WTC11 (cell line): ENCODE measurements around the gene DRGX. TPM values are rescaled to one million over a fixed set of nuclear protein-coding genes. Genes with fewer than 3 reads are reported as not detected.

ENCODE experiments used
- ATAC-seq: fragments of 200-7000 bp; cut with Tn5 transposase; 2 replicates; pipeline ENCODE4 v1.10.0; 2021; ENCODE audit warnings: mild to moderate bottlenecking, moderate library complexity
- CTCF ChIA-PET: fragments of 300-600 bp; sonication (Branson Sonifier 250); formaldehyde crosslinking; loops from one replicate; lab custom pipeline; 2021; ENCODE audit warnings: antibody characterized with exemption; lab: Charles Lee
- POLR2A ChIA-PET: fragments of 350-600 bp; sonication (Branson Sonifier 250); formaldehyde crosslinking; loops from one replicate; lab custom pipeline; 2021; ENCODE audit warnings: antibody characterized with exemption; lab: Charles Lee
- DNase-seq: peaks from one replicate; pipeline ENCODE4 v3.0.0; 2021; ENCODE audit warnings: low spot score
- H3K27ac Mint-ChIP-seq: 2 replicates; pipeline ENCODE4 v1.8.0; 2021; ENCODE audit warnings: mixed read lengths
- H3K27me3 Mint-ChIP-seq: 2 replicates; pipeline ENCODE4 v1.8.0; 2021; ENCODE audit warnings: low read depth, mild to moderate bottlenecking, moderate library complexity, mixed read lengths
- H3K36me3 Mint-ChIP-seq: 2 replicates; pipeline ENCODE4 v1.8.0; 2021; ENCODE audit warnings: mixed read lengths
- H3K4me1 Mint-ChIP-seq: 2 replicates; pipeline ENCODE4 v1.8.0; 2022; ENCODE audit warnings: mixed read lengths
- H3K4me3 Mint-ChIP-seq: 2 replicates; pipeline ENCODE4 v1.8.0; 2021; ENCODE audit warnings: mild to moderate bottlenecking, moderate library complexity, mixed read lengths
- H3K9me3 Mint-ChIP-seq: 2 replicates; pipeline ENCODE4 v1.8.0; 2021; ENCODE audit warnings: mixed read lengths
- CREM ChIP-seq: sonication (generic); formaldehyde crosslinking; IDR thresholded peaks from 2 replicates; pipeline ENCODE4 v1.8.1; 2022; ENCODE audit warnings: mild to moderate bottlenecking, missing genetic modification reagents, moderate library complexity
- FOXJ3 ChIP-seq: sonication (generic); formaldehyde crosslinking; IDR thresholded peaks from 2 replicates; pipeline ENCODE4 v1.9.0; 2021; ENCODE audit warnings: missing genetic modification reagents, mild to moderate bottlenecking, borderline replicate concordance
- FOXK1 ChIP-seq: sonication (generic); formaldehyde crosslinking; IDR thresholded peaks from 2 replicates; pipeline ENCODE4 v1.8.0; 2022; ENCODE audit warnings: mild to moderate bottlenecking, moderate library complexity, missing genetic modification reagents
- FOXP1 ChIP-seq: sonication (generic); formaldehyde crosslinking; IDR thresholded peaks from 2 replicates; pipeline ENCODE4 v1.8.0; 2022; ENCODE audit warnings: missing genetic modification reagents, mild to moderate bottlenecking, moderate library complexity, borderline replicate concordance
- GRHL2 ChIP-seq: fragments of 250-450 bp; sonication (Bioruptor Pico); IDR thresholded peaks from 2 replicates; pipeline ENCODE4 v1.8.0; 2022; ENCODE audit warnings: mild to moderate bottlenecking, moderate library complexity; ENCODE audit not compliant: insufficient replicate concordance, severe bottlenecking
- HMGA2 ChIP-seq: fragments of 250-450 bp; sonication (Bioruptor Pico); IDR thresholded peaks from 2 replicates; pipeline ENCODE4 v1.4.0; 2021; ENCODE audit warnings: mild to moderate bottlenecking, moderate library complexity
- JAZF1 ChIP-seq: fragments of 250-450 bp; sonication (Bioruptor Pico); IDR thresholded peaks from 2 replicates; pipeline ENCODE4 v1.9.0; 2021; ENCODE audit warnings: moderate library complexity, mild to moderate bottlenecking, inconsistent platforms
- NFE2L1 ChIP-seq: sonication (generic); formaldehyde crosslinking; IDR thresholded peaks from 2 replicates; pipeline ENCODE4 v1.8.1; 2023; ENCODE audit warnings: missing genetic modification reagents
- PRRX2 ChIP-seq: fragments of 250-450 bp; sonication (Bioruptor Pico); IDR thresholded peaks from 2 replicates; pipeline ENCODE4 v1.8.0; 2021; ENCODE audit warnings: mild to moderate bottlenecking
- RELA ChIP-seq: sonication (generic); formaldehyde crosslinking; IDR thresholded peaks from 2 replicates; pipeline ENCODE4 v1.8.1; 2022; ENCODE audit warnings: missing genetic modification reagents, mild to moderate bottlenecking, borderline replicate concordance
- ZNF416 ChIP-seq: fragments of 250-450 bp; sonication (Bioruptor Pico); IDR thresholded peaks from 2 replicates; pipeline ENCODE4 v1.9.0; 2021; ENCODE audit warnings: mild to moderate bottlenecking, inconsistent platforms
- total RNA-seq: library from RNA; stranded (reverse); gene quantifications from 3 replicates; pipeline ENCODE4 v1.2.3, GENCODE V29; 2021
- TF ChIP-seq, protein P1 (sequence below): fragments of 200-600 bp; IDR thresholded peaks from 2 replicates; pipeline ENCODE4 v1.8.0; 2022; ENCODE audit warnings: antibody characterized with exemption
- TF ChIP-seq, protein P2 (sequence below): sonication (generic); formaldehyde crosslinking; IDR thresholded peaks from 2 replicates; pipeline ENCODE4 v1.8.1; 2023; ENCODE audit warnings: mild to moderate bottlenecking, missing genetic modification reagents
- TF ChIP-seq, protein P3 (sequence below): sonication (generic); formaldehyde crosslinking; IDR thresholded peaks from 2 replicates; pipeline ENCODE4 v1.8.1; 2023; ENCODE audit warnings: mild to moderate bottlenecking, missing genetic modification reagents, moderate library complexity
- TF ChIP-seq, protein P4 (sequence below): sonication (generic); formaldehyde crosslinking; IDR thresholded peaks from 2 replicates; pipeline ENCODE4 v1.8.1; 2023; ENCODE audit warnings: mild to moderate bottlenecking, missing genetic modification reagents, moderate library complexity
- TF ChIP-seq, protein P5 (sequence below): sonication (generic); formaldehyde crosslinking; IDR thresholded peaks from 2 replicates; pipeline ENCODE4 v1.8.0; 2022; ENCODE audit warnings: mild to moderate bottlenecking, missing genetic modification reagents
- TF ChIP-seq, protein P6 (sequence below): sonication (generic); formaldehyde crosslinking; IDR thresholded peaks from 2 replicates; pipeline ENCODE4 v1.8.0; 2023; ENCODE audit warnings: mild to moderate bottlenecking, missing genetic modification reagents
- TF ChIP-seq, protein P7 (sequence below): sonication (generic); formaldehyde crosslinking; IDR thresholded peaks from 2 replicates; pipeline ENCODE4 v1.8.1; 2022; ENCODE audit warnings: low read depth, mild to moderate bottlenecking, moderate library complexity, missing genetic modification reagents, borderline replicate concordance

DRGX gene
- total RNA-seq, 1 experiment from 2014 or later: not detected

DNA sequence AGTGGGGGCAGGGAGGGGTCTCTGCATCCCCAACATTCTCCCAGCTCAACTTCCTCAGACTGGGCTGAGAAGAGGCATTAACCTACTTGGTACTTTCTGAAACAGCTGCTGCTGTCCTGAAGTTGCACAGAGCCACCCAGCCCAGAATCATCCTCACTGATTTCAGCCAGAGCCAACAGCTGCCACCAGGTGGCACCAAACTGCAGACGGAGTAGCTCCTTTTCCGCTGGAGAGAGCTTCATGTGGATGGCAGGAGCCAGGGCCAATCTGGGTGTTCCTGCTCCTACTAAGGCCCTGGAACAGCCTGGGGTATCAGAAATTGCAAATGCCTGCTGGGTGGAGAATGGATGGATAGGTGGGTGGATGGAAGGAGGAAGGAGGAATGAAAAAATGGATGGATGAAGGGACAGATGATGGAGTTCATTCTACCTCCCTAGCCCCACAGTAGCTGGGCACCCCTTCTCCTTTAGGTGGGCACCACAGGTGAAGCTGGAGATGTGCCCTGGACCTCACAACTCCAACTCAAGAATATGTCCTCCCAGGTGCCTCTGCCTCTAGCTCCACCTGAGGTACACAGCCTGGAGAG lies 11.8 kb upstream of the DRGX start:
- POLR2A ChIA-PET: interaction anchor here (0.7 to 1.2 kb wide), 3 partner anchors 10 to 172 kb away, joined by 3 to 4 read pairs (median 3); no protein-coding TSS in a partner anchor
- TF ChIP-seq FOXK1 (CRISPR knock-in tag) (no peak), PRRX2 (CRISPR knock-in tag) (no peak)
- TF ChIP-seq, protein P1, sequence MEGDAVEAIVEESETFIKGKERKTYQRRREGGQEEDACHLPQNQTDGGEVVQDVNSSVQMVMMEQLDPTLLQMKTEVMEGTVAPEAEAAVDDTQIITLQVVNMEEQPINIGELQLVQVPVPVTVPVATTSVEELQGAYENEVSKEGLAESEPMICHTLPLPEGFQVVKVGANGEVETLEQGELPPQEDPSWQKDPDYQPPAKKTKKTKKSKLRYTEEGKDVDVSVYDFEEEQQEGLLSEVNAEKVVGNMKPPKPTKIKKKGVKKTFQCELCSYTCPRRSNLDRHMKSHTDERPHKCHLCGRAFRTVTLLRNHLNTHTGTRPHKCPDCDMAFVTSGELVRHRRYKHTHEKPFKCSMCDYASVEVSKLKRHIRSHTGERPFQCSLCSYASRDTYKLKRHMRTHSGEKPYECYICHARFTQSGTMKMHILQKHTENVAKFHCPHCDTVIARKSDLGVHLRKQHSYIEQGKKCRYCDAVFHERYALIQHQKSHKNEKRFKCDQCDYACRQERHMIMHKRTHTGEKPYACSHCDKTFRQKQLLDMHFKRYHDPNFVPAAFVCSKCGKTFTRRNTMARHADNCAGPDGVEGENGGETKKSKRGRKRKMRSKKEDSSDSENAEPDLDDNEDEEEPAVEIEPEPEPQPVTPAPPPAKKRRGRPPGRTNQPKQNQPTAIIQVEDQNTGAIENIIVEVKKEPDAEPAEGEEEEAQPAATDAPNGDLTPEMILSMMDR: peak; percentile 79
- TF ChIP-seq, all 79 proteins: peak for 1
- DNase-seq (peak; percentile 87), ATAC-seq (peak; percentile 75)
- CTCF ChIA-PET: interaction anchor here (0.6 to 4.7 kb wide), 75 partner anchors 9 to 1057 kb away, joined by 3 to 144 read pairs (median 5); partner anchors contain the start of genes C10orf53 and ERCC6
- H3K4me1 Mint-ChIP-seq: peaks cover 33% of the 10 kb centered on the region
- H3K9me3 Mint-ChIP-seq: no peaks in the 10 kb centered on the region
- no peak overlapping the region for H3K27ac Mint-ChIP-seq
- H3K4me3 Mint-ChIP-seq: no peak overlapping the region
- H3K27me3 Mint-ChIP-seq: peaks cover 23% of the 10 kb centered on the region
- no peaks in the 10 kb centered on the region for H3K36me3 Mint-ChIP-seq

DNA sequence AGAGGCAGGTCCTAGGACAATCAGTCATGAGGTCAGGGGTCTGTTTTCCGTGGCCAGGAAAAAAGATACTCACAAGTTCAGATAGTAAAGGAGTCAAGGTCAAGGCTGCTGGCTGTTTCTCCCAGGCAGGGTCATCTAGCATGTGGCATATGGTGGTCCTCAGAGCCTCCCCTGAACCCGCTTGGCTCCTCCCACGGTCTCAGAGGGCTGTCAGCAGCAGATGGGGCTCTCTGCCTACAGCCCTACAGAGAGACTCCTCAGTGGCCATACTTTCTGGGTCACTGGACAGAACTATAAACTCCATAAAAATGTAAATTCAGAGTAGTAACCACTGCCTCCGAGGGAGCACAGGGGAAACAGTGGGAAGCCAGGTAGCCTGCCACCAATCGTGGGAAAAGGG lies 11.3 kb upstream of the DRGX start:
- ChIA-PET POLR2A (interaction anchor here (1.0 to 1.2 kb wide), 2 partner anchors 10 to 172 kb away, joined by 3 to 4 read pairs; no protein-coding TSS in a partner anchor), CTCF (interaction anchor here (0.6 to 4.7 kb wide), 56 partner anchors 8 to 750 kb away, joined by 3 to 144 read pairs (median 6); partner anchors contain the start of gene ERCC6)
- H3K27ac Mint-ChIP-seq: no peak overlapping the region
- H3K36me3 Mint-ChIP-seq: no peaks in the 10 kb centered on the region
- peaks cover 33% of the 10 kb centered on the region for H3K4me1 Mint-ChIP-seq
- no peak for DNase-seq
- ATAC-seq: no peak
- no peak overlapping the region for H3K4me3 Mint-ChIP-seq
- H3K27me3 Mint-ChIP-seq: peaks cover 28% of the 10 kb centered on the region
- TF ChIP-seq CREM (CRISPR knock-in tag) (no peak), NFE2L1 (no peak)
- TF ChIP-seq, protein P2, sequence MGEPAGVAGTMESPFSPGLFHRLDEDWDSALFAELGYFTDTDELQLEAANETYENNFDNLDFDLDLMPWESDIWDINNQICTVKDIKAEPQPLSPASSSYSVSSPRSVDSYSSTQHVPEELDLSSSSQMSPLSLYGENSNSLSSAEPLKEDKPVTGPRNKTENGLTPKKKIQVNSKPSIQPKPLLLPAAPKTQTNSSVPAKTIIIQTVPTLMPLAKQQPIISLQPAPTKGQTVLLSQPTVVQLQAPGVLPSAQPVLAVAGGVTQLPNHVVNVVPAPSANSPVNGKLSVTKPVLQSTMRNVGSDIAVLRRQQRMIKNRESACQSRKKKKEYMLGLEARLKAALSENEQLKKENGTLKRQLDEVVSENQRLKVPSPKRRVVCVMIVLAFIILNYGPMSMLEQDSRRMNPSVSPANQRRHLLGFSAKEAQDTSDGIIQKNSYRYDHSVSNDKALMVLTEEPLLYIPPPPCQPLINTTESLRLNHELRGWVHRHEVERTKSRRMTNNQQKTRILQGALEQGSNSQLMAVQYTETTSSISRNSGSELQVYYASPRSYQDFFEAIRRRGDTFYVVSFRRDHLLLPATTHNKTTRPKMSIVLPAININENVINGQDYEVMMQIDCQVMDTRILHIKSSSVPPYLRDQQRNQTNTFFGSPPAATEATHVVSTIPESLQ (CRISPR knock-in tag): no peak
- TF ChIP-seq, protein P3, sequence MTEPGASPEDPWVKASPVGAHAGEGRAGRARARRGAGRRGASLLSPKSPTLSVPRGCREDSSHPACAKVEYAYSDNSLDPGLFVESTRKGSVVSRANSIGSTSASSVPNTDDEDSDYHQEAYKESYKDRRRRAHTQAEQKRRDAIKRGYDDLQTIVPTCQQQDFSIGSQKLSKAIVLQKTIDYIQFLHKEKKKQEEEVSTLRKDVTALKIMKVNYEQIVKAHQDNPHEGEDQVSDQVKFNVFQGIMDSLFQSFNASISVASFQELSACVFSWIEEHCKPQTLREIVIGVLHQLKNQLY (CRISPR knock-in tag): no peak
- TF ChIP-seq, all 79 proteins: peak for 0
- H3K9me3 Mint-ChIP-seq: no peaks in the 10 kb centered on the region

DNA sequence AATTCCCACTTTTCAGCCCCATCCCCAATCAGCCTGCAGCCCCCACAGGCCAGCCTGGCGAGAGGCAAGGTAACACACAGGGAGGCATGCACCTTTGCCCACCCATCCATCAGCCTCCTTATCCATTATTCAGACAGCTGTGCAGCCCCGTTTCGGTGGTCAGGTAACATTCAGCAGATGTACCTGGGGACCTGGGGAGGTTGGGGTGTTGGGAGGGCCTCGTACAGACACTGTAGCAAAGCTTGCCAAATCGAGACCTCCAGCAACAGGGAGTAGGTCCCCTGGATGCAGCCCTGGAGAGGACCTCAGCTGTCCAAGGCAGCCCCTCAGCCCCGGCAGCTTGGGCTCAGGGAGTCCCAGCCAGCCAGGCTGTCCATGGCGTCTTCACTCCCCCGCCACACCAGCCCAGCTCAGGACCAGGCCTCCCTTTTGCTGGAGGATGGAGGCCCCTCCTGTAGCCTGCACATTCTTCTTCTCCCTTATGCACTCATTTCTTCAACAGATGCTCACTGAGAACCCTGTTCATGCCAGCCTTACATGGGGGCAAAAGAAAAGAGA lies 8.5 kb upstream of the DRGX start:
- Mint-ChIP-seq H3K36me3 (no peaks in the 10 kb centered on the region), H3K27me3 (peaks cover 56% of the 10 kb centered on the region), H3K4me3 (no peak overlapping the region), H3K4me1 (peaks cover 30% of the 10 kb centered on the region), H3K9me3 (no peaks in the 10 kb centered on the region), H3K27ac (no peak overlapping the region)
- ChIA-PET CTCF (interaction anchor here (0.6 to 0.9 kb wide), 2 partner anchors 9 to 39 kb away, joined by 3 to 4 read pairs; no protein-coding TSS in a partner anchor), POLR2A (no interaction called here)
- ATAC-seq: no peak
- DNase-seq: no peak
- TF ChIP-seq, protein P4, sequence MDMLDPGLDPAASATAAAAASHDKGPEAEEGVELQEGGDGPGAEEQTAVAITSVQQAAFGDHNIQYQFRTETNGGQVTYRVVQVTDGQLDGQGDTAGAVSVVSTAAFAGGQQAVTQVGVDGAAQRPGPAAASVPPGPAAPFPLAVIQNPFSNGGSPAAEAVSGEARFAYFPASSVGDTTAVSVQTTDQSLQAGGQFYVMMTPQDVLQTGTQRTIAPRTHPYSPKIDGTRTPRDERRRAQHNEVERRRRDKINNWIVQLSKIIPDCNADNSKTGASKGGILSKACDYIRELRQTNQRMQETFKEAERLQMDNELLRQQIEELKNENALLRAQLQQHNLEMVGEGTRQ (CRISPR knock-in tag): no peak
- TF ChIP-seq HMGA2: no peak
- TF ChIP-seq, protein P5, sequence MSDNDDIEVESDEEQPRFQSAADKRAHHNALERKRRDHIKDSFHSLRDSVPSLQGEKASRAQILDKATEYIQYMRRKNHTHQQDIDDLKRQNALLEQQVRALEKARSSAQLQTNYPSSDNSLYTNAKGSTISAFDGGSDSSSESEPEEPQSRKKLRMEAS (CRISPR knock-in tag): no peak
- TF ChIP-seq FOXJ3 (CRISPR knock-in tag): no peak
- no peak for TF ChIP-seq ZNF416 (CRISPR knock-in tag)

DNA sequence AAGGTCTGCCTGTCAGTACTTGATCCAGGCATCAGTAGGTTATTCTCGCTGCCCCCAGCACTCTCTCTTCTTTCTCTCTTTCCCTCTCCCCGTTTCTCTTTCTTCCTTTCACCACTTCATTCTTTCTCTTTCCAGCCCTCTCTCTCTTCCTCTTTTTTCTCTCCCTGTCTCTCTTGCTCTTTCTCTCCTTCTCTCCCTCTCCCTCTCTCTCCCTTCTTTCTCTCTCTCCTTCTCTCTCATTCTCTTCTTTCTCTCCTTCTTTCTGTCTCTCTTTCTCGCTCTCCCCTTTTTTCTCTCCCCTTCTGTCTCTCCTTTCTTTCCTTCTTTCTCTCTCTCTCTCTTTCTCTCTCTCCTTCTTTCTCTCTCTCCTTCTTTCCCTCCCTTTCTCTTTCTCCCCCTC lies 7.5 kb upstream of the DRGX start:
- H3K9me3 Mint-ChIP-seq: no peaks in the 10 kb centered on the region
- H3K4me3 Mint-ChIP-seq: no peak overlapping the region
- no peaks in the 10 kb centered on the region for H3K36me3 Mint-ChIP-seq
- H3K27ac Mint-ChIP-seq: no peak overlapping the region
- no peak for DNase-seq
- H3K4me1 Mint-ChIP-seq: peaks cover 30% of the 10 kb centered on the region
- peaks cover 65% of the 10 kb centered on the region for H3K27me3 Mint-ChIP-seq
- ChIA-PET POLR2A (no interaction called here), CTCF (no interaction called here)
- ATAC-seq: no peak
- TF ChIP-seq FOXP1 (no peak), JAZF1 (CRISPR knock-in tag) (no peak), GRHL2 (CRISPR knock-in tag) (no peak), RELA (no peak)
- TF ChIP-seq, protein P6, sequence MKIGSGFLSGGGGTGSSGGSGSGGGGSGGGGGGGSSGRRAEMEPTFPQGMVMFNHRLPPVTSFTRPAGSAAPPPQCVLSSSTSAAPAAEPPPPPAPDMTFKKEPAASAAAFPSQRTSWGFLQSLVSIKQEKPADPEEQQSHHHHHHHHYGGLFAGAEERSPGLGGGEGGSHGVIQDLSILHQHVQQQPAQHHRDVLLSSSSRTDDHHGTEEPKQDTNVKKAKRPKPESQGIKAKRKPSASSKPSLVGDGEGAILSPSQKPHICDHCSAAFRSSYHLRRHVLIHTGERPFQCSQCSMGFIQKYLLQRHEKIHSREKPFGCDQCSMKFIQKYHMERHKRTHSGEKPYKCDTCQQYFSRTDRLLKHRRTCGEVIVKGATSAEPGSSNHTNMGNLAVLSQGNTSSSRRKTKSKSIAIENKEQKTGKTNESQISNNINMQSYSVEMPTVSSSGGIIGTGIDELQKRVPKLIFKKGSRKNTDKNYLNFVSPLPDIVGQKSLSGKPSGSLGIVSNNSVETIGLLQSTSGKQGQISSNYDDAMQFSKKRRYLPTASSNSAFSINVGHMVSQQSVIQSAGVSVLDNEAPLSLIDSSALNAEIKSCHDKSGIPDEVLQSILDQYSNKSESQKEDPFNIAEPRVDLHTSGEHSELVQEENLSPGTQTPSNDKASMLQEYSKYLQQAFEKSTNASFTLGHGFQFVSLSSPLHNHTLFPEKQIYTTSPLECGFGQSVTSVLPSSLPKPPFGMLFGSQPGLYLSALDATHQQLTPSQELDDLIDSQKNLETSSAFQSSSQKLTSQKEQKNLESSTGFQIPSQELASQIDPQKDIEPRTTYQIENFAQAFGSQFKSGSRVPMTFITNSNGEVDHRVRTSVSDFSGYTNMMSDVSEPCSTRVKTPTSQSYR (CRISPR knock-in tag): no peak
- TF ChIP-seq, protein P7, sequence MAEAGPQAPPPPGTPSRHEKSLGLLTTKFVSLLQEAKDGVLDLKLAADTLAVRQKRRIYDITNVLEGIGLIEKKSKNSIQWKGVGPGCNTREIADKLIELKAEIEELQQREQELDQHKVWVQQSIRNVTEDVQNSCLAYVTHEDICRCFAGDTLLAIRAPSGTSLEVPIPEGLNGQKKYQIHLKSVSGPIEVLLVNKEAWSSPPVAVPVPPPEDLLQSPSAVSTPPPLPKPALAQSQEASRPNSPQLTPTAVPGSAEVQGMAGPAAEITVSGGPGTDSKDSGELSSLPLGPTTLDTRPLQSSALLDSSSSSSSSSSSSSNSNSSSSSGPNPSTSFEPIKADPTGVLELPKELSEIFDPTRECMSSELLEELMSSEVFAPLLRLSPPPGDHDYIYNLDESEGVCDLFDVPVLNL (CRISPR knock-in tag): no peak
